Colon (tissue), 2 donors: ENCODE data around the gene EGFLAM.
"Not testable (repeated sequence)": the region's sequence is repeated elsewhere in the genome, so short reads cannot be mapped to it uniquely, and the experiment has no call there.

Source experiments
- FAIRE-seq: peaks from 2 replicates; lab custom pipeline; 2012; peaks lifted over from hg19 to GRCh38; lab: Jason Lieb, UNC
- donor health status: control.
- donor health status: control.

EGFLAM gene

GRCh38 chr5:38329132-38329715, 70.9 kb downstream of the EGFLAM start:
- FAIRE-seq = no peak

- no peak for FAIRE-seq
These were observed 71.8 kb downstream of the EGFLAM start for GRCh38 chr5:38330207-38330606.

- no peak for FAIRE-seq
These were observed 73.5 kb downstream of the EGFLAM start for GRCh38 chr5:38331831-38332230.

- FAIRE-seq = not testable (repeated sequence)
These were observed 74.8 kb downstream of the EGFLAM start for GRCh38 chr5:38333181-38333580.

- FAIRE-seq = no peak
These were observed 80.1 kb downstream of the EGFLAM start for GRCh38 chr5:38338455-38338854.

- FAIRE-seq = no peak
These were observed 81.1 kb downstream of the EGFLAM start for GRCh38 chr5:38339446-38339845.

GRCh38 chr5:38341056-38341455, 82.7 kb downstream of the EGFLAM start:
- no peak for FAIRE-seq

GRCh38 chr5:38341641-38342040, 83.3 kb downstream of the EGFLAM start:
- no peak for FAIRE-seq

GRCh38 chr5:38342261-38342660, 83.9 kb downstream of the EGFLAM start:
- no peak for FAIRE-seq

- FAIRE-seq = no peak
These were observed 86.5 kb downstream of the EGFLAM start for GRCh38 chr5:38344891-38345290.

GRCh38 chr5:38346593-38346992, 88.2 kb downstream of the EGFLAM start:
- no peak for FAIRE-seq

- FAIRE-seq = no peak
These were observed 88.8 kb downstream of the EGFLAM start for GRCh38 chr5:38347040-38347763.

- no peak for FAIRE-seq
These were observed 89.5 kb downstream of the EGFLAM start for GRCh38 chr5:38347896-38348295.

GRCh38 chr5:38360323-38361061, 102.1 kb downstream of the EGFLAM start:
- FAIRE-seq = no peak

- no peak for FAIRE-seq
These were observed 104.4 kb downstream of the EGFLAM start for GRCh38 chr5:38362713-38363112.

- no peak for FAIRE-seq
These were observed 106.5 kb downstream of the EGFLAM start for GRCh38 chr5:38364825-38365224.

- no peak for FAIRE-seq
These were observed 109.1 kb downstream of the EGFLAM start for GRCh38 chr5:38367410-38367809.

- no peak for FAIRE-seq
These were observed 109.6 kb downstream of the EGFLAM start for GRCh38 chr5:38367966-38368365.

GRCh38 chr5:38369692-38370091, 111.3 kb downstream of the EGFLAM start:
- no peak for FAIRE-seq

- no peak for FAIRE-seq
These were observed 112.2 kb downstream of the EGFLAM start for GRCh38 chr5:38370358-38371100.

- no peak for FAIRE-seq
These were observed 113.2 kb downstream of the EGFLAM start for GRCh38 chr5:38371596-38371995.

- no peak for FAIRE-seq
These were observed 115.4 kb downstream of the EGFLAM start for GRCh38 chr5:38373743-38374142.

- no peak for FAIRE-seq
These were observed 117.1 kb downstream of the EGFLAM start for GRCh38 chr5:38375423-38375822.
